IPS-18c (cell line): ENCODE measurements around the gene CSPG4.
"Not testable (repeated sequence)": the region's sequence is repeated elsewhere in the genome, so short reads cannot be mapped to it uniquely, and the experiment has no call there.

Experiments used
- H3K4me3 ChIP-seq: 2 replicates; pipeline ENCODE4 v1.7.0; 2013; ENCODE audit warnings: low read depth, mild to moderate bottlenecking, low read length, moderate library complexity; ENCODE audit not compliant: insufficient read depth
- H3K9me3 ChIP-seq: one replicate; pipeline ENCODE4 v1.6.1; 2013; ENCODE audit warnings: mild to moderate bottlenecking, low read length, moderate library complexity; ENCODE audit not compliant: control insufficient read depth, insufficient read depth

Gene CSPG4

DNA sequence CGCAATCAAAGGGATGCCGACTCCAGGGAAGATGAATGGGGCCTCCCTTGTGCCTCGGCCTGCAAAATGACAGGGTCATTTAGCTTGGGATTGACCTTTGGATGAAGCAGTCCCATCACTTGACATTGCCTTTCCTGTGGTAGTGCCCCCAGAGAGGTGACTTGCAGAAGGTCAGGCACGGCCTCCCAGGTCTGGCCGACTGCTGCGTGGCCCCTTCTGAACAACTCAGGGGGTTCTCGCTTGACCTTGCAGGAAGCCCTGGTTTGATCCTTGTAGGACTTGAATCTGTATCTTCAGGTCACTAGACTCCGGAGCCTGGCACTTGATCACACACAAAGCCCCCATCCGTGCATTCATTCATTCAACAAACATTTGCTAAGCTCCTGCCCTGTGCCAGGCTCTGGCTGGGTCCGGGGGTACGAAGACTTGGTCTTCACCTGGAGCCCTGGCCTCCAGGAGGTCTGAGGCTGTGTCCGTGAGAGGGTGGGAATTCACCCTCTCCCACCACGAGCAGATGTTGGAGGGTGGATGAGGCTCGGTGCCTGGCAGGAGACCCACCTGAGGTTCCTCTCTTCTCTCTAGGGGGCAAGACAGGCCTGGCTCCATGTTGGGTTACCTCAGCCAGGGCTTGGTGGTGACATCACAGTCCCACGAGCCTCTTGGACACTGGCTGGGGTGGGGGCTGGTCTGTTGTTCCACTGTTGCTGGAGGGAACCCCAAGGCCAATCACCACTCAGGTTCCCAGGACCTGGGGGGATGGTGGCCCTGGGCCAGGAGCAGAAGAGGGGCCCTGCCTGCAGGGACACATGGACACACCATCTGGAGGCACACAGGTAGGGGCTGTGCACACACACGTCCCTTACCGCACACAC lies 18.0 kb upstream of the CSPG4 start:
- not testable (repeated sequence) for H3K4me3 ChIP-seq, H3K9me3 ChIP-seq

DNA sequence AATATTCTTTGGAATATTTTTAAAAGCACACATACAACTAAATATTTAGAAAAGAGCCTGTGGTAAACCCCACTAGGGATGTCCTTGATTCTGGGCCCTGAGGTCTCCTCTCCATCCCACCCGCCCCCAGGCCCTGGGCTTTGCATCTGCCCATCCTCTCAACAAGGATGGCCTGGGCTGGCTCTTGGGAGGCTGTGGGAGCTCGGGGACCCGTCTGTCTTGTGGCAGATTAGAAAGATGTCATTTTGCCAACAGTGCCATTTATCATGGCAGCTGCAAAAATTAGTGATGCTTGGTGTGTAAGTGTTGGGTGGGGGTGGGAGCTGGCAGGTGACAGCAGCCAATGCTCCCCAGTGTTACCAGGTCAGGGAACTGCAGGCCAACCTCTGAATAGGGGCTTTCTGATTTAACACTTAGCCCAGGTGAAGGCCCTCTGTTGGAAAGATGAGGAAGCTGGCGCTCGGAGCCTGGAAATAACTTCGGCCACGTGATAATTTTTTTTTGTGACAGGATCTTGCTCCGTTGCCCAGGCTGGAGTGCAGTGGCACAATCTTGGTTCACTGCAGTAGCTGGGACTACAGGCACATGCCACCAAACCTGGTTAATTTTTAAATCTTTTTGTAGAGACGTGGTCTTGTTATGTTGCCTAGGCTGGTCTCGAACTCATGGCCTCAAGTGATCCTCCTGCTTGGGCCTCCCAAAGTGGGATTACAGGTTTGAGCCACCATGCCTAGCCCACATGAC lies 16.9 kb upstream of the CSPG4 start:
- Histone ChIP-seq H3K9me3 (no peaks in the 10 kb centered on the region), H3K4me3 (no peak overlapping the region)

DNA sequence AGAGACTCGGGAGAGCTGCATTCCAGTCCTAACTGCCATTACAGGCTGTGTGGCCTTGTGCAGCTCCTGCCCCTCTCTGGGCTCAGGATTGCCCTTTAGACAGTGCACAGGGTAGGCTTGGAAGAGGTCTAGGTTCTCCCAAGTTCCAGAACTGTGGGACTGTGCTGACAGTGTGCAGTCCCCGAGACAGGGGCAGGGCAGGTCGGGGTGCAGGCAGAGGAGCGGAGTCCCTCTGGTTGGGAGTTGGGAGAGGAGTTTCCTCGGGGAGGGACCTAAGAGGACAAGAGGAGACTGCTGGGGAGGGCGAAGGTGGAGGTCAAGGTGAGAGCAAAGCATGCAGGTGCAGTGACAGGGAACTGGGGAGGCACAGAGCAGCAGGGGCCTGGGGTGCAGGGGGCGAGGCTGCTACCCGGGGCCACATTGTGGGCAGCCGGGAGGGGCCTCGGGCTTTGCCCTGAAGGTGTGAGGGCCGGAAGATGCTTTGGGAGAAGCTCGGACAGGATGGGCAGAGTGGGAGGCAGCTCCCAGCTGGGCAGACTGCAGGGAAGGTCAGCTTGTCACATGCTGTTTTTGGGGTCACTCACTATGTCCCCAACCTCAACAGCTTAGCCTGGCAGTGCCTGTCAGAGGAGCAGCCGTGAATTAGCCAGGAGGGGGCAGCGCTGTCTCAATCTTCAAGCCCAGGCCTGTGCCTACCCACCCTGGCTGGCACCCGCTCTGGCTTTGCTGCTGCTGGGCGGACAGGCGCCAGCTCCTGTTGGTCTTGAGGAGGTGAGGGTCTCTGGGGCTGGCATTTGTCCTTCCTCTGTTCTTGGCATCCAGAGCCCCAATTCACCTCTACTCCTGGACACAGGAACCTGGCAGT lies 15.4 kb upstream of the CSPG4 start:
- Histone ChIP-seq H3K4me3 (no peak overlapping the region), H3K9me3 (no peaks in the 10 kb centered on the region)

DNA sequence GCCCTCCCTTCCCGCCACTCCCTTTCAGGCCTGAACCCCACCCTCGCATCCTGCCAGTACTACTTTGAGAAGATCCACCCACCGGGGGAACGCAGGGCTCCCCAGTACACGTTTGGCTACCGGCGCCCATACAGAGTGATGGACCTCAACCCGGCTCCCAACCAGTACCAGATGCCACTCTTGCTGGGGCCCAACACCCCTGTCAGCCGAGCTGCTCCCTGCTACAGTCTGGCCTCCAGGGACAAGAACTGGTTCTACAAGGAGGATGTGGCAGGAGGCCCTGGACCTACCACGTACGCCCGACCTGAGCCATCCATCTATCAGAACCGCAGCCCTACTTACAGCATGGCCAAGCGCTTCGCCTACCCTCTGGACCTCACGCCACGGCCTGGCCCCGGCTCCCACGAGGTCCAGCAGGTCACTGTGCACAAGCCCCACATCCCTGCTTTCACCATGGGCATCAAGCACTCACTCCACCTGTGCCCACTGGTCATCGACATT lies 14.4 kb upstream of the CSPG4 start:
- H3K9me3 ChIP-seq: no peaks in the 10 kb centered on the region

DNA sequence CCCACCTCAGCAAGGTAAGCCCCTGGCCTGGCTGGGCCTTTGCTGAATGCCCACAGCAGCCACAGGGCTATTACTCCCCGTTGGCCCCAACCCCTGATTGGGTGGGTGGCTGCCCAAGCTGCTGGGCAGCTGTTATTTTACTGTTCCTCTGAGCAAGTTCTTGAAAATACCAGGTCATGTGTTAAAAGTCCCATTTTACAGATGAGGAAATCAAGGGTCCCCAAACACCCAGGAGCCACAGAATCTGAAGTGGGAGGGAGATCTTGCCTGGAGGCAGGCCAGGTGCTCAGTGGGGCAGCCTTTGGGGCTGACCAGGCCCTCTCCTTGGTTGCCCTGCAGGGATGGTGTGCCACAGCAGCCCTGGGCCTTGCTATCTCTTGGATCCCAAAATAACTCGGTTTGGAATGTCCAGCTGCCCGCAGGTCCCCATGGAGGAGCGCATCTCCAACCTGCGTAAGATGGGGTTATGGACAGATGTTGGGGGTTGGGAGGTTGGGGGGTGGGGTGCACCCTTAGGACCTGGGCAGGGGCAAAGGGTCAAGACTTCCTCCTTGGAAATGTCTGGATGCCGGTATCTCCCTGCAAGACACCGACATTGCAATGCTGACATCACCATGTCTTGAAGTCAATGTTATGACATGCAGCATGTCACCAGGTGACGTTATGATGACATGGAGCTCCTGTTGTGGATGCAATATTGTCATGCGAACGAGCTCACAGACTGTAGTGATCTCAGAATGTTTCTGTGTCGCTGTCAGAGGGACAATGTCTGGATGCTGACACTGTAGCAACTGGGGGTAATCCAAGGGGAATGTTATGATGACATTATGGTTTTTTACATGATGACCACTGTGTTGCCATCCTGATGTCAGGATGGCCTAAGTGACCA lies 13.3 kb upstream of the CSPG4 start:
- Histone ChIP-seq H3K4me3 (no peak overlapping the region), H3K9me3 (no peaks in the 10 kb centered on the region)

More for the DNA sequence above, 14.4 kb upstream of the CSPG4 start:
- H3K4me3 ChIP-seq: no peak overlapping the region

DNA sequence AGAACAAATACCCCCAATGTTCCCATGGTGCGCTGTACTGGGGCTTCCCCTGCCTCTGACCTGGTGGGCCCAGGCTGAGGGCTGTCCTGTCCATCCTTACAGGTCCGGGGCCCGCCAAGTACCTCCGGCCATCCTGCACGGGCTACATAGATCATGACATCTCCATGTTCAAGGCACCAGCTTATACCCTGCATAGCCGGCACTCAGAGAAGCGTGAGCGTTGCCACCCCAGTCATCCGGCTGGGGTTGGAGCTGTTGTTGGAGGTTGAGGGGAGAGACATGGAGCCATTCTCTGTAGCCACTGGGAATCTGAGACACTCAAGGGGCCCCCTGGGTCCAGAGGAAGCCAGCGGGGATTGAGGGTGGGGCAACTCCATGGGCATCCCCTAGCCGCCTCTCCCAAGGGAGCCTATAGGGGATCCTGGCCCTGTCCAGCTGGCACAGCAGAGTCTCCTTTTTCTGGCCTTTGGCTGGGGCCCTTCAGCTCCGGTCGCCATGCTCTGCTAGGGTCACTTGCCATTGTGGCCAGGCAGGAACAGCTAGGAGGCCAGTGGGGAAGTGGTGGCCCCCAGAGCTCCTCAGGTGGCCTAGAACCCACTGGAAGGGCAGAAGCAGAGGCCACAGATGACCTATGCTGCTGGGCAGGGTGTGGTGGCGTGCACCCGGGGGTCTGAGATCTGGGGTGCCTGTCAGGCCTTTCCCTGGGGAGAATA lies 12.5 kb upstream of the CSPG4 start:
- H3K4me3 ChIP-seq: no peak overlapping the region
- no peaks in the 10 kb centered on the region for H3K9me3 ChIP-seq

DNA sequence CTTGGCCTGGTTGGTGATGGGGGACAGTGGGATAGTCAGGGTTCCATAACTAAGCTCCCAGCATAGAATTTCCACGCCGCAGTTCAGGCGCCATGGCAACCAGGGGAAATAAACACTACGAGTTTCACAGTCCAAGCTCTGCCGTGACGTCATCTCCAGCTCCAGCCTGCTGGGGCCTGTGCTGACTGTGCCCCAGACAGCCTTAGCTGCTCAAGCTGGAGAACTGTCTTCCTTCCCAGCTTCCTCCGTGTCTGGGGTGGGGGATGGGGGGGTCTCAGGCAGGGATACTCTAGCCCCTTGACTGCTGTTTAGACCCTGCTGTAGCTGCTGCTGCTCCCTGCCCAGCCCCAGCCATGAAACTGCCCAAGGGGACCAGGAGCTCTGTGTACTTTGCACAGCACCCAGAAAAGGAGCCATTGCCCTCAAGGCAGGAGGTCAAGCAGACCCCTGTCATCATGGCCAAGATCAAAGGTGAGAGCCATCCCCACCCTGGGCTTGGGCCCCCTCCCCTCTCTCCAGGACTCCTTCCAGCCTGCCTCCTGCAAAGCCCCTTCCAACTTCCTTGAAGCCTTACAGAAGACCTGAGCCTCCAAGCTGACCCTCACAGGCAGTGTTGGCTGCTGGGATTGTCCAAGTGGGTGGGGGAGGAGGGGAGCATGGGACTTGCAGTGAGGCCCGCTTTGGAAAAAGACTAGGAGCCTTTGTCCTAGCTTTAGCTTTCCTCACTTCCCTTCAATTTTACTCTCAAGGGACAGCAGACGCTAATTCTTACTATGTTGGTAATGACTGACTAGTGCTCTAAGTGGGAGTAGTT lies 11.4 kb upstream of the CSPG4 start:
- H3K9me3 ChIP-seq: no peaks in the 10 kb centered on the region
- no peak overlapping the region for H3K4me3 ChIP-seq

DNA sequence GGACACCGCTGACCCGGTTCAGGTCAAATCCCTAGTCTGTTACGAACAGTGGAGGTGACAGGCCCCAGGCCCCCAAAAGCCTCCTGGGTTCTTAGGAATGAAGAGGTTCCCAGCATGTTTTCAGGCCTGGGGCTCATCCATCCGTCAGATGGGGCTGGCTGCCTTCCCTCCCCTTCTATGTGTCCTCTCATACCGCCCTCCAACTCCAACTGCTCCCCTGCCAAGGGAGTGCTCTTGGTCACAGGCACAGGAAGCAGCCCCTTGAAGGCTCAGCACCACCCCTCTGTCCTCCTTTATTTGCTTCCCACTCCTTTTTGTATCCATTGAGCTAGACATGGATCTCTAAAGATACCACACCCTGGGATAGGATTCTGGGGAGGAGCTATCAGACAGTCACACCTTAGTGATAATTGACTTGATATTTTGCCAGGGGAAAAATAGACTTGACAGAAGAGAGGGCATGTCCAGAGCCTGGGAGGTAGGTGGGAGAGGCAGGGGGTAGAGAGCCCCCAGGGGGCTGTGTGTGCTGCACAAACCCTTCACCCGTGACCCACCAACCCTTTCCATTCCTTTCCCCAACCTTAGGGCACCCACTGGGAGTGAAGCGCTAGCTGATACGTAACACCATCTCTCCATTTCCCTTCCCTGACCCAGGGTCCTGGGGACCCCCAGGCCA lies 10.7 kb upstream of the CSPG4 start:
- Histone ChIP-seq H3K4me3 (no peak overlapping the region), H3K9me3 (no peaks in the 10 kb centered on the region)

DNA sequence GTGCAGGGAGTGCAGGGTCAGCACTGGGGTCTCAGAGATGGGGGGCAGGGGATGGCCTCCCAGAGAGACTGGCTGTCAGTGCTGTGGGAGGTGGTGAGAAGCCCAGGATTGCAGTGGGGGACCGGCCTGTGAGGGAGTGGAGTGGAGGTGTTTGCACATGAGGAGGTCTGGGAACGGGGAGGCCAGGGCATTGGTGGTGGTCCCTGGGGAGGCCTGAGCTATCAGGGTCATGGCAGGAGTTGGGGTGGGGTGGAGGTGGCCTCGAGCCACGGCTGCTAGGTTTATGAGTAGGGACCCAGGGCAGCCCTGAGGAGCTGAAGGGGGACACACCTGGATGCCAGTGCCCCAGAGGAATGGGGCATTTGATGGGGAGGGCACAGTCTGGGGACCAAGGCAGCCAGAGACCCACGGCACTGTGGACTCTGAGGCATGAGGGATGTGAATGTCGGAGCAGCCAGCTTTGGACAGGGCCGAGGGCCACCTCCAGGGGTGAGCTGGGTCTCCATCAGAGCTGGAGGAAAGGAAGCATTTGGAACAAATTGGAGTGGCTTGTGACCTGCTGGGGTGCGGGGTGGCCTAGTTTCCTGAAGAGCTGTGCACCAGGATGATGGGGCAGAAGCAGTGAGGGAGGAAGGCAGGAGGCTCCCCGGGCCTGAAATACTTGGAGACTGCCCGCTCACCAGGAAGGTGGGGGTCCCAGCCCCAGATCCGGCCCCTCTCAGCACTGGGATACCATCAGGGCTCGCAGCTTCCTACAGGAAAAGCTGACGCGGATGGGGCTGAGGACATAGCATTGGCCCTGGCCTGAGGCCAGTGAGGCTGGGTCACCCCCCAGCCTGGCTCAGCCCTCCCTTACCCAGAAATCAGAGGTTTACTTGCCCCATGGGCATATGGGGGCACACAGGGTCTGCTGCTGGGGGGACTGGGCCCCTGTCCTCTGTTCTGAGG lies 9.5 kb upstream of the CSPG4 start:
- H3K9me3 ChIP-seq: no peaks in the 10 kb centered on the region
- H3K4me3 ChIP-seq: no peak overlapping the region

DNA sequence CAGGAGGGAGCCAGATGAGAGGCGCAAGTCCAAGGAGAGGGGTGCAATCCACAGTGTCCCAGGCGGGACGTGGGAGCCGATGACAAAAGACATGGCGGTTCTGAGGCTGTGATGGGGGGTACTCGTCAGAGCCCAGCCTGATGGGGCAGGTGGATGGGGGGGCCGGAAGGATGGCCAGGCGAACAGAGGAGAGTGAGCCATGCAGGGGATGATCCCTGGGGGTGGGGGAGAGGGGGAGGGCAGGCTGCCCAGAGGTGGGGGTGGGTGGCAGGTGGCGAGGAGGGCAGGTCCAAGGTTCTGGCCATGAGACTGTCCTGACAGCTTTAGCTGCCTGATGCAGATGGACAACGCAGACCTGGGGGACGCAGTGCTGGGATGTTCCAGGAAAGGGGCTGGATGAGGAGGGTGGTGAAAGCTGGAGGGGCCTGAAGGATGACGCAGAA lies 8.9 kb upstream of the CSPG4 start:
- Histone ChIP-seq H3K4me3 (no peak overlapping the region), H3K9me3 (no peaks in the 10 kb centered on the region)

DNA sequence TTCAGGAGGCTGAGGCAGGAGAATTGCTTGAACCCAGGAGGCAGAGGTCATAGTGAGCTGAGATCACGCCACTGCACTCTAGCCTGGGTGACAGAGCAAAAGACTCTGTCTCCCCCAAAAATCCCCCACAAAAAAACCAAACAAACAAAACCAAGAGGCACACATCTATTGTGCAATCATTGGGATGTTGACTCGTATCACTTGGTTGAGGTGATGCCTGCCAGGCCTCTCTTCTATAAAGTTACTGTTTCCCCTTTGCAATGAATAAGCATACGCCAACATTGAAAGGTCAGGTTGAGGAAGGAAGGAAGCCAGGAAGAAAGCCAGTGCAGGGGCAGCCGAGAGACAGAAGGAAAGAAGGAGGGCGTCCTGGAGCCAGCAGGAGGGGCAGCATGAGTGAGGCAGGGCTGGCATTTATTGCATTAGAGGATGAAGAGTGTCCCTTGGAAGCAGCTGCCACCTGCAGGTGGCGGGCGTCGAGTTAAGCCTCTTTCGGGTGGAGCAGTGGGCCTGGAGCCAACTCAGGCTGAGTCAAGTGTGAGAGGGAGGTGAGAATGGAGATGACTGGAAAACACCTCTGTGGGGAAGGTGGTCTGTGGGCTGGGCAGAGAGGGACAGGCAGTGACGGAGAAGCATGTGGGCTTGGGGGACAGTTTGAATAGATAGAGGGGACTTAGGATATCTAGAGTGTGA lies 8.3 kb upstream of the CSPG4 start:
- no peaks in the 10 kb centered on the region for H3K9me3 ChIP-seq
- H3K4me3 ChIP-seq: no peak overlapping the region

DNA sequence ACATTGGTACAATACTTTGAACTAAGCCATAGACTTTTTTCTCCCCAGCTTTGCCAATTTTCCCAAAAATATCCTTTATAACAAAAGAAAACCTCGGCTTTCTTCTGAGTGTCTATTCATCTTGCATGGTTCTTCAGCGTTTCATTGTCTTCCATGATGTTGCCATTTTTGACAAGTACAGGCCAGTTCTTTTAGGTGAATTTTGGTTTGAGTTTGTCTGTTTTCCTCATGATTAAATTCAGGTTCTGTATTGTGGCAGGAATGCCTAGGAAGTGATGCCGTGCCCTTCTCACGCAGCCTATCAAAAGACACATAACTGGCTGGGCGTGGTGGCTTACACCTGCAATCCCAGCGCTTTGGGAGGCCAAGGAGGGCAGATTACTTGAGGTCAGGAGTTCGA lies 7.6 kb upstream of the CSPG4 start:
- H3K9me3 ChIP-seq: no peaks in the 10 kb centered on the region
- H3K4me3 ChIP-seq: no peak overlapping the region

DNA sequence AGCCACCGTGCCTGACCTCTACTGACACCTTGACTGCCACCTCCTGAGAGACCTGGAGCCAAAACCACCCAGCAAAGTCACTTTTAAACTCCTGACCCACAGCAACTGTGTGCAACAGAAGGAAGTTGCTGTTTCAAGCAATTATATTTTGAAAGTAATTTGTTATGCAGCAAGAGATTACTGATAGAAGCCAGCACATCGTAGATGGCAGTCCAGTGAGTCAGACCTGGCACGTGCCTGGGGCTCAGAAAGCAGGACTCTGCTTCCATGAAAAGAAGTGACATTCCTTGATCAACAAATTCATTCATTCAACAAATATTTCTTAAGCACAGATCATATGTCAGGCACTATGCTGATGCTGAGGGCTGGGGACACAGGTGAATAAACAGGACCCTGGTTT lies 5.7 kb upstream of the CSPG4 start:
- no peak overlapping the region for H3K4me3 ChIP-seq
- H3K9me3 ChIP-seq: no peaks in the 10 kb centered on the region
